ENCODE data around the gene ARTN. TPM values are rescaled to one million over a fixed set of nuclear protein-coding genes. Genes with fewer than 3 reads are reported as not detected.

The ARTN gene
- total and polyA plus RNA-seq, 4 donors: 1.8 to 4.9 (median 2.1) TPM; not detected in 1

GRCh38 chr1:43938383-43938782 is 4.8 kb downstream of the ARTN start:
- Histone ChIP-seq H3K4me1 (ENCODE audit: control insufficient read depth in 1 of 2, insufficient read depth in 2 of 2, low read length in 2 of 2) (no peaks in the 10 kb centered on the region), H3K27ac (ENCODE audit: low read depth in 1 of 2, low read length in 2 of 2) (no peak overlapping the region), H3K36me3 (ENCODE audit: control insufficient read depth in 1 of 2, insufficient read depth in 2 of 2, low read length in 1 of 2) (no peaks in the 10 kb centered on the region), H3K4me3 (ENCODE audit: low read length in 2 of 2) (no peak overlapping the region), H3K9me3 (ENCODE audit: control insufficient read depth, low read length) (no peaks in the 10 kb centered on the region), H3K27me3 (ENCODE audit: control insufficient read depth in 1 of 2, insufficient read depth in 2 of 2, low read length in 1 of 2) (no peaks in the 10 kb centered on the region)
- WGBS, 2 donors: 80 to 82% methylated on average over 10 of the region's 10 CpGs
- intact Hi-C loops (cut with DNase I): loop anchor here in 1 of 2 donors (10.0 kb wide), 1 partner anchor 404 kb away; the partner anchor contains the start of gene PTPRF
- ATAC-seq (ENCODE audit: low FRiP score): no peak
- peak in 1 of 2 donors; percentile 41 for DNase-seq

GRCh38 chr1:43938892-43939587 is 5.4 kb downstream of the ARTN start:
- no peaks in the 10 kb centered on the region for H3K36me3 ChIP-seq (ENCODE audit: control insufficient read depth in 1 of 2, insufficient read depth in 2 of 2, low read length in 1 of 2)
- intact Hi-C loops (cut with DNase I): loop anchor here in 1 of 2 donors (10.0 kb wide), 1 partner anchor 404 kb away; the partner anchor contains the start of gene PTPRF
- WGBS, 2 donors: 82 to 89% methylated on average over 3 of the region's 3 CpGs
- H3K27me3 ChIP-seq (ENCODE audit: control insufficient read depth in 1 of 2, insufficient read depth in 2 of 2, low read length in 1 of 2): no peaks in the 10 kb centered on the region
- H3K9me3 ChIP-seq (ENCODE audit: control insufficient read depth, low read length): no peaks in the 10 kb centered on the region
- no peak overlapping the region for H3K4me3 ChIP-seq (ENCODE audit: low read length in 2 of 2)
- ATAC-seq (ENCODE audit: low FRiP score) (no peak), DNase-seq (peak in 1 of 2 donors; percentile 12)
- H3K27ac ChIP-seq (ENCODE audit: low read depth in 1 of 2, low read length in 2 of 2): no peak overlapping the region
- no peaks in the 10 kb centered on the region for H3K4me1 ChIP-seq (ENCODE audit: control insufficient read depth in 1 of 2, insufficient read depth in 2 of 2, low read length in 2 of 2)

GRCh38 chr1:43942411-43942810 is 8.8 kb downstream of the ARTN start:
- DNase-seq: peak in 1 of 2 donors; percentile 11
- no peaks in the 10 kb centered on the region for H3K36me3 ChIP-seq (ENCODE audit: control insufficient read depth in 1 of 2, insufficient read depth in 2 of 2, low read length in 1 of 2)
- WGBS, 2 donors: 95% methylated on average over 3 of the region's 3 CpGs
- intact Hi-C loops (cut with DNase I): loop anchor here in 1 of 2 donors (10.0 kb wide), 1 partner anchor 408 kb away; the partner anchor contains the start of gene PTPRF
- no peak overlapping the region for H3K4me3 ChIP-seq (ENCODE audit: low read length in 2 of 2)
- no peaks in the 10 kb centered on the region for H3K9me3 ChIP-seq (ENCODE audit: control insufficient read depth, low read length)
- H3K27me3 ChIP-seq (ENCODE audit: control insufficient read depth in 1 of 2, insufficient read depth in 2 of 2, low read length in 1 of 2): no peaks in the 10 kb centered on the region
- H3K27ac ChIP-seq (ENCODE audit: low read depth in 1 of 2, low read length in 2 of 2): no peak overlapping the region
- H3K4me1 ChIP-seq (ENCODE audit: control insufficient read depth in 1 of 2, insufficient read depth in 2 of 2, low read length in 2 of 2): no peaks in the 10 kb centered on the region
- ATAC-seq (ENCODE audit: low FRiP score): no peak

- H3K27me3 ChIP-seq (ENCODE audit: control insufficient read depth in 1 of 2, insufficient read depth in 2 of 2, low read length in 1 of 2): no peaks in the 10 kb centered on the region
- DNase-seq: peak in 1 of 2 donors; percentile 6
- intact Hi-C loops (cut with DNase I): loop anchor here in 1 of 2 donors (10.0 kb wide), 1 partner anchor 410 kb away; the partner anchor contains the start of gene PTPRF
- H3K36me3 ChIP-seq (ENCODE audit: control insufficient read depth in 1 of 2, insufficient read depth in 2 of 2, low read length in 1 of 2): no peaks in the 10 kb centered on the region
- H3K4me3 ChIP-seq (ENCODE audit: low read length in 2 of 2): no peak overlapping the region
- H3K9me3 ChIP-seq (ENCODE audit: control insufficient read depth, low read length): no peaks in the 10 kb centered on the region
- ATAC-seq (ENCODE audit: low FRiP score): no peak
- H3K4me1 ChIP-seq (ENCODE audit: control insufficient read depth in 1 of 2, insufficient read depth in 2 of 2, low read length in 2 of 2): no peaks in the 10 kb centered on the region
- H3K27ac ChIP-seq (ENCODE audit: low read depth in 1 of 2, low read length in 2 of 2): no peak overlapping the region
- 97 to 100% methylated on average over 1 of the region's 1 CpG for WGBS, 2 donors
Measured at GRCh38 chr1:43944860-43945259, 11.3 kb downstream of the ARTN start.

GRCh38 chr1:43945674-43946235 is 12.2 kb downstream of the ARTN start:
- peak overlapping the region in 1 of 2 donors; percentile 38 for H3K27ac ChIP-seq (ENCODE audit: low read depth in 1 of 2, low read length in 2 of 2)
- peak overlapping the region; percentile 35 to 73 for H3K4me3 ChIP-seq (ENCODE audit: low read length in 2 of 2)
- 0 to 3% methylated on average over 3 of the region's 3 CpGs for WGBS, 2 donors
- no peaks in the 10 kb centered on the region for H3K36me3 ChIP-seq (ENCODE audit: control insufficient read depth in 1 of 2, insufficient read depth in 2 of 2, low read length in 1 of 2)
- H3K9me3 ChIP-seq (ENCODE audit: control insufficient read depth, low read length): no peaks in the 10 kb centered on the region
- intact Hi-C loops (cut with DNase I): loop anchor here in 1 of 2 donors (1.0 to 10.0 kb wide), 2 partner anchors 24 to 411 kb away; partner anchors contain the start of gene PTPRF
- ATAC-seq (ENCODE audit: low FRiP score) (no peak), DNase-seq (no peak)
- no peaks in the 10 kb centered on the region for H3K27me3 ChIP-seq (ENCODE audit: control insufficient read depth in 1 of 2, insufficient read depth in 2 of 2, low read length in 1 of 2)
- no peaks in the 10 kb centered on the region for H3K4me1 ChIP-seq (ENCODE audit: control insufficient read depth in 1 of 2, insufficient read depth in 2 of 2, low read length in 2 of 2)

GRCh38 chr1:43946236-43947060 is 12.8 kb downstream of the ARTN start, which contains the start of gene IPO13:
Gene IPO13, plus strand, starts transcription at chr1:43946950. Its CDS starts 651 bp downstream, at chr1:43947601.
- peak; percentile 98 for ATAC-seq (ENCODE audit: low FRiP score)
- 0% methylated on average over 54 to 74 of the region's 74 CpGs for WGBS, 2 donors
- intact Hi-C loops (cut with DNase I): loop anchor here in 1 of 2 donors (1.0 to 10.0 kb wide), 2 partner anchors 23 to 412 kb away; partner anchors contain the start of gene PTPRF
- peak; percentile 97 to 99 for DNase-seq
- Histone ChIP-seq H3K36me3 (ENCODE audit: control insufficient read depth in 1 of 2, insufficient read depth in 2 of 2, low read length in 1 of 2) (no peaks in the 10 kb centered on the region), H3K27me3 (ENCODE audit: control insufficient read depth in 1 of 2, insufficient read depth in 2 of 2, low read length in 1 of 2) (no peaks in the 10 kb centered on the region), H3K4me3 (ENCODE audit: low read length in 2 of 2) (peak within 1 kb of the TSS; percentile 59 to 73), H3K9me3 (ENCODE audit: control insufficient read depth, low read length) (no peaks in the 10 kb centered on the region), H3K27ac (ENCODE audit: low read depth in 1 of 2, low read length in 2 of 2) (peak within 1 kb of the TSS; percentile 71 to 80), H3K4me1 (ENCODE audit: control insufficient read depth in 1 of 2, insufficient read depth in 2 of 2, low read length in 2 of 2) (no peaks in the 10 kb centered on the region)

- ATAC-seq (ENCODE audit: low FRiP score): peak; percentile 37
- no peaks in the 10 kb centered on the region for H3K36me3 ChIP-seq (ENCODE audit: control insufficient read depth in 1 of 2, insufficient read depth in 2 of 2, low read length in 1 of 2)
- DNase-seq: no peak
- no peaks in the 10 kb centered on the region for H3K4me1 ChIP-seq (ENCODE audit: control insufficient read depth in 1 of 2, insufficient read depth in 2 of 2, low read length in 2 of 2)
- peak overlapping the region; percentile 22 to 59 for H3K4me3 ChIP-seq (ENCODE audit: low read length in 2 of 2)
- H3K27ac ChIP-seq (ENCODE audit: low read depth in 1 of 2, low read length in 2 of 2): peak overlapping the region in 1 of 2 donors; percentile 9
- no peaks in the 10 kb centered on the region for H3K27me3 ChIP-seq (ENCODE audit: control insufficient read depth in 1 of 2, insufficient read depth in 2 of 2, low read length in 1 of 2)
- 1% methylated on average over 25 to 27 of the region's 27 CpGs for WGBS, 2 donors
- H3K9me3 ChIP-seq (ENCODE audit: control insufficient read depth, low read length): no peaks in the 10 kb centered on the region
- intact Hi-C loops (cut with DNase I): loop anchor here in 1 of 2 donors (10.0 kb wide), 1 partner anchor 412 kb away; the partner anchor contains the start of gene PTPRF
Measured at GRCh38 chr1:43947061-43947873, 13.7 kb downstream of the ARTN start.
